Brain microvascular endothelial cell (primary cell): ENCODE results near the gene CEP170.

Source experiments
- DNase-seq: peaks from one replicate; pipeline ENCODE4 v3.0.0-alpha.2; 2020
- H3K27ac ChIP-seq: fragments of 250-450 bp; sonication (Bioruptor Pico); 2 replicates; pipeline ENCODE4 v1.5.1; 2020; ENCODE audit warnings: mild to moderate bottlenecking, moderate library complexity
- H3K27me3 ChIP-seq: fragments of 250-450 bp; sonication (Bioruptor Pico); replicated peaks from 2 replicates; pipeline ENCODE4 v1.5.1; 2020; ENCODE audit warnings: mild to moderate bottlenecking
- H3K36me3 ChIP-seq: fragments of 250-450 bp; sonication (Bioruptor Pico); replicated peaks from 2 replicates; pipeline ENCODE4 v1.5.1; 2020; ENCODE audit warnings: mild to moderate bottlenecking
- H3K4me3 ChIP-seq: 2 replicates; pipeline ENCODE4 v1.5.1; 2011; ENCODE audit warnings: low read depth, mild to moderate bottlenecking, control low read depth, low read length, moderate library complexity
- in situ Hi-C: cut with HindIII; loops from 2 replicates; pipeline ENCODE4 v1.10.0; 2017; ENCODE audit warnings: low sequenced_read_pairs, low pct_ligation_motif_present
- TF ChIP-seq, protein P1 (sequence below): IDR thresholded peaks from 2 replicates; pipeline ENCODE4 v1.5.1; 2011; ENCODE audit warnings: low read depth, mild to moderate bottlenecking, moderate library complexity, low read length, control low read depth, inconsistent platforms; ENCODE audit errors: missing control alignments

Gene CEP170

DNA sequence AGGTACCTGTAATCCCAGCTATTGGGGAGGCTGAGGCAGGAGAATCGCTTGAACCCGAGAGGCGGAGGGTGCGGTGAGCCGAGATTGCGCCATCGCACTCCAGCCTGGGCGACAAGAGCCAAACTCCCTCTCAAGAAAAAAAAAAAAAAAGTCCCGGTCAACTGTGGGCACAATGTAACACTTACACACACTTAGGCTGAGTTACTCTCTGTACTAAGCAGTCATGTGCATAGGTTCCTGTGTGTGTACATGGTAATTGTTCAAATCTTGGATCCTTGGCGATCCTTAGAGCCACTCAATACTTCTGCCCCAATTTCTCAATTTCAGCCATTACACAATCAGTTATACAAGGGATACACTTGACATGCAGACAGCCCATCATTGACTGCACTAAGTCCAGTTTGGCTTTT is 12.4 kb upstream of the CEP170 start:
- Histone ChIP-seq H3K27me3 (no peaks in the 10 kb centered on the region), H3K36me3 (peaks cover 2% of the 10 kb centered on the region), H3K4me3 (no peak overlapping the region), H3K27ac (peak overlapping the region; percentile 78)
- no peak for DNase-seq
- TF ChIP-seq, protein P1, sequence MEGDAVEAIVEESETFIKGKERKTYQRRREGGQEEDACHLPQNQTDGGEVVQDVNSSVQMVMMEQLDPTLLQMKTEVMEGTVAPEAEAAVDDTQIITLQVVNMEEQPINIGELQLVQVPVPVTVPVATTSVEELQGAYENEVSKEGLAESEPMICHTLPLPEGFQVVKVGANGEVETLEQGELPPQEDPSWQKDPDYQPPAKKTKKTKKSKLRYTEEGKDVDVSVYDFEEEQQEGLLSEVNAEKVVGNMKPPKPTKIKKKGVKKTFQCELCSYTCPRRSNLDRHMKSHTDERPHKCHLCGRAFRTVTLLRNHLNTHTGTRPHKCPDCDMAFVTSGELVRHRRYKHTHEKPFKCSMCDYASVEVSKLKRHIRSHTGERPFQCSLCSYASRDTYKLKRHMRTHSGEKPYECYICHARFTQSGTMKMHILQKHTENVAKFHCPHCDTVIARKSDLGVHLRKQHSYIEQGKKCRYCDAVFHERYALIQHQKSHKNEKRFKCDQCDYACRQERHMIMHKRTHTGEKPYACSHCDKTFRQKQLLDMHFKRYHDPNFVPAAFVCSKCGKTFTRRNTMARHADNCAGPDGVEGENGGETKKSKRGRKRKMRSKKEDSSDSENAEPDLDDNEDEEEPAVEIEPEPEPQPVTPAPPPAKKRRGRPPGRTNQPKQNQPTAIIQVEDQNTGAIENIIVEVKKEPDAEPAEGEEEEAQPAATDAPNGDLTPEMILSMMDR: no peak
- in situ Hi-C loops: no loop called here

DNA sequence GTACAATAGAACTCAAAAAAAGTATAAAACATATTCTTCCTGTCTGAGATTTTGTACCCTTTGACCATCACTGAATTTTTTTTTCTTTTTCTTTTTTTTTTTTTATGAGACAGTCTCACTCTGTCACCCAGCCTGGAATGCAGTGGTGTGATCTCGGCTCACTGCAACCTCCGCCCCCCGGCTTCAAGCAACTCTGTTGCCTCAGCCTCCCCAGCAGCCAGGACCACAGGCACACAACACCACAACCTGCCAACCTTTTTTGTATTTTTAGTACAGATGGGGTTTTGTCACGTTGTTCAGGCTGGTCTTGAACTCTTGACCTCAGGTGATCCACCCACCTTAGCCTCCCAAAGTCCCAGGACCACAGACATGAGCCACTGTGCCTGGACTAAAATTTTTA is 11.2 kb upstream of the CEP170 start:
- in situ Hi-C loops: no loop called here
- Histone ChIP-seq H3K4me3 (no peak overlapping the region), H3K36me3 (no peaks in the 10 kb centered on the region), H3K27ac (peak overlapping the region; percentile 78), H3K27me3 (no peaks in the 10 kb centered on the region)
- peak; percentile 80 for DNase-seq
- TF ChIP-seq, protein P1: no peak

DNA sequence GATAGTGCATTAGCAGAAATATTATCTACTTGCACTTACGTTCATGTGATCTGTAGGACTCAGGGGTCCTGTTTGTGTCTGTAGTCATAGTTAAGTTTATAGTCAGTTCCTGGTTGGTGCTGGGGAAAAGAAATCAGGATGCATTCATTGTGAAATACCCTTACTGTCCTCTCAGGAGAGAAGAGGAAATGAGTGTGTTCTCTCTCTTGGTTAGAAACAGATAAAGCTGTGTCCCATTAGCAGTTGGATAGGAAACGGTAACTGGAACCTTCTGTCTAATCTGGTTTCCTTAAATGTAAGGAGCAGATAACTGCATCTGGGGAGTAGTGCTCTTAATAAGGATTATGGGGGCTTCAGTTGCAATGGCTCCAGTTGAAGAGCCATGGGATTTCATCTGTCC is 9.6 kb upstream of the CEP170 start:
- no peak overlapping the region for H3K4me3 ChIP-seq
- H3K27me3 ChIP-seq: no peaks in the 10 kb centered on the region
- in situ Hi-C loops: no loop called here
- no peaks in the 10 kb centered on the region for H3K36me3 ChIP-seq
- peak overlapping the region; percentile 78 for H3K27ac ChIP-seq
- peak; percentile 86 for DNase-seq
- TF ChIP-seq, protein P1: no peak

DNA sequence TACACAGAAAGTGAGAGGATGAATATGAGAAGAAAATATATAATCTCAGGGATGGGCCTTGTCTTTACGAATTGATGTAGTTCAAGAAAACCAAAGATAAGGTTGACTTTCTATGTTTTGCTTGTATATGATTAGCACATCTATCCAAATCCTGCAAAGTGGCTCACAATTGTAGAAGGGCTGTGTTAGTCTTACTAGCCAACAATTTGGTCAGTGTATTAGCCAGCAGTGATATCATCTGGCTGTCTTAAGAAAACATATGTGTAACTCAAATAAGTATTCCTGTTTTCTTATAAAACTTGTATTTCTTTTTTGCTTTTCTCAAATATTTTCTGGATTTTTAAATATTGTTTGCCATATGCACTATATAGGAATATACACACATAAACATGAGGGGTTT is 6.3 kb upstream of the CEP170 start:
- TF ChIP-seq, protein P1: no peak
- Histone ChIP-seq H3K4me3 (no peak overlapping the region), H3K27ac (no peak overlapping the region), H3K27me3 (no peaks in the 10 kb centered on the region), H3K36me3 (no peaks in the 10 kb centered on the region)
- DNase-seq: no peak
- in situ Hi-C loops: no loop called here

DNA sequence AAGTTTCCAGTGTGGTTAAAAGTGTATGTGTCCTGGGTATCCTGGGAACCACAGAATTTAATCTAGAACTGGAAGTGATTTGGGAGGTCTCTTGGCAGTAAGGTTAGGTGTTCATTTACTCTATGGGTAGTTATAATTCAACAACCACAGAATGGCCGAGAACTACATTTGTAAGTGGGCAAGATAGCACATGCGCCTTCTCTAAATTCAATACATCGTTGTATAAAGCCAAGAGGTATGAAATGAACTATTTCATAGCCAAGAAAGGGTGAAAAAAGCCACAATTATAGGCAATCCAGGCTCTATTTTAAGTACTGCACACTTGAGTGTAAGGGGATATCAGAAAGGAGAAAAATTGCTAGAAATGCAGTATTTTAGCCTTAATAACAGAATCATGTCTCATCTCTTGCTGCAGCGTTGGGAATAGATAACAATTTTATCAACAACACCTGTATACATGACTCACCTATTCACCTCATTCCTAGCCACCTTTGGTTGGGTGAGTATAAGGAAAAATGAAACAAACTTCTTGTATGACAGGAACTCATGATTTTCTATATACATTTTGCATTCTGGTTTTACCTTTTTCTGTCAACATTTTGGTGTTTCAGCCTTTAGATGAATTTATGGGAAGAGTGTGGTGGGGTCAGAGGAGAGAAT is 5.3 kb upstream of the CEP170 start:
- TF ChIP-seq, protein P1: no peak
- in situ Hi-C loops: no loop called here
- Histone ChIP-seq H3K4me3 (no peak overlapping the region), H3K36me3 (no peaks in the 10 kb centered on the region), H3K27ac (no peak overlapping the region), H3K27me3 (no peaks in the 10 kb centered on the region)
- DNase-seq: no peak

DNA sequence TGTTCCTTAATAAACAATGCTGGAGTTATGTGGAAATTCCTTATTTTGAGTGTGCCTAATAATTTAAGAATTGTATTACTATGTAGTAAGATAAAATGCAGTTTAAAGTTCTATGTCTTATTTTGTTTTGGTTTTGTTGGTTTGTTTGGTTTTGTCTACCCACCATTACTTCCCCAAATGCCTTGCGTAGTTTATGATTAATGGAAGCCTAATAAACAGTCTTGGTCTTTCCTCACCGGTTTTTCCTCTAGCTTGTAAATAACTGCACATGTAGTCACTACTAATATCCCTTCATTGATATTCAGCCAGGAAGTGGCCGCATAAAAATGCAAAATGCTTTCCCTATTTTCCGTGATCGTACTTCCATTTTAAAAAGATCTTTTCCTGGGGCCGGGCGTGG is 3.6 kb upstream of the CEP170 start:
- Histone ChIP-seq H3K27me3 (no peaks in the 10 kb centered on the region), H3K4me3 (no peak overlapping the region), H3K36me3 (peaks cover 2% of the 10 kb centered on the region), H3K27ac (no peak overlapping the region)
- in situ Hi-C loops: no loop called here
- DNase-seq: no peak
- TF ChIP-seq, protein P1: no peak
